Activated T-helper 1 cell treated with Interleukin-2 at 50 U/mL for 16 hours (primary cell): ENCODE results near the gene GLYATL3.

Experiments used
- DNase-seq: peaks from one replicate; pipeline ENCODE4 v3.0.0-alpha.2; 2020; ENCODE audit warnings: low read depth

The GLYATL3 gene

DNA sequence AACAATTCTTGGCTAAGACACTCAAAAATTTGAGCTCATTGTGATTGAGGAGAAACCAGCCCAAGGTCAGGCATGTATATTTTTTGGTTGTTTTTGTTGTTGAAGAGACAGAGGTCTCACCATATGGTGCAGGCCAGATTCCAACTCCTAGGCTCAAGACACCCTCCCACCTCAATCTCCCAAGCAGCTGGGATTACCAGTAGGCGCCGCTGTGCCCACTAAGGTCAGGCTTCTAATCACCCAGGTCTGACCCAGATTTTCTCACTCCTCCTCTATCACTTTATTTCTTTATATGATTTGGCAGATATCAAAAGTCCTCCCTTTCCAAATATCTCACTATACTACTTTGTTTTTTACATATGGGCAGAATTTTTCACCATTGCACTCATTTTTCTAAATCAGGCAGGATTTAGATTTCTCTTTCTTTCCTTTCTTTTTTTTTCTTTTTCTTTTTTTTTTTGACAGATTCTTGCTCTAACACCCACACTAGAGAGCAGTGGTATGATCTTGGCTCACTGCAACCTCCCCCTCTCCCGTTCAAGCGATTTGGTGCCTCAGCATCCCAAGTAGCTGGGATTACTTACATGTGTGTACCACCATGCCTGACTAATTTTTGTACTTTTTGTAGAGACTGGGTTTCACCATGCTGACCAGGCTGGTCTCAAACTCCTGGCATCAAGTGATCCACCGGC lies 49.0 kb downstream of the GLYATL3 start:
- DNase-seq = no peak

- no peak for DNase-seq
These were observed 50.2 kb downstream of the GLYATL3 start for GRCh38 chr6:49549691-49550491.

- DNase-seq = no peak
These were observed 50.9 kb downstream of the GLYATL3 start, which contains the start of gene C6orf141 for GRCh38 chr6:49550492-49551077. Gene C6orf141 (plus strand): TSS chr6:49550668. CDS start chr6:49550793, 125 bp downstream.

- DNase-seq = no peak
These were observed 51.5 kb downstream of the GLYATL3 start for GRCh38 chr6:49551078-49551865.

DNA sequence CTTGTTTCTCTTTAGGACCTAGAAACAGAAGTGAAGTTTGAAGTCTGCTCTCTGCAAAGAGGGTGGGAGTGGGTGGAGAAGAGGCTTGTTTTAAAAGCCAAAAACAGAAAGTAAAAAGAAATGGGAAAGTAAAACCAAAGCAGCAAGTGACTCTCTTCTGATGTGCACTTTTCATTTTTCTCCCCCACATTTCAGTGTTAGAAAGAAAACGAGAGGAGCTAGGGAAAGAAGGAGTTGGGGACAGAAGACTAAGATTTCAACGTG lies 52.1 kb downstream of the GLYATL3 start:
- DNase-seq = no peak

DNA sequence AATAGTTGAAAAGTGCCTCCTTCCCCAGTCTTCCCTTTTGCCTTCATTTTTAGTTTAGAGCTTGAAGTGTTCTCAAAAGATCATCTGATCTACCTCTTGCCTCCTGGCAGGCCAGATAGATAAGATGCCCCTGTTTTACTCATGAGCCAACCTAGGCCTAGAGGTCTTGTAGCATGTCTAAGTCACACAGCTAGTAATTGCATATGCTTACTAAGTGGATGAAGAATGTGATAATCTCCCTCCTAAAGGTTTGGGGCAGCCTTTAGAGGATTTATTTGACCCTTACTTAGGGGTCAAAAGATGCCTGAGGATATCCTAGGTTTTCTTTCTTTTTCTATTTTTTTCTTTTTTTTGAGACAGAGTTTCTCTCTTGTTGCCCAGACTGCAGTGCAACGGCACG lies 52.9 kb downstream of the GLYATL3 start:
- no peak for DNase-seq

- DNase-seq = no peak
These were observed 53.7 kb downstream of the GLYATL3 start for GRCh38 chr6:49553384-49553783.

- no peak for DNase-seq
These were observed 56.2 kb downstream of the GLYATL3 start for GRCh38 chr6:49555951-49556350.

DNA sequence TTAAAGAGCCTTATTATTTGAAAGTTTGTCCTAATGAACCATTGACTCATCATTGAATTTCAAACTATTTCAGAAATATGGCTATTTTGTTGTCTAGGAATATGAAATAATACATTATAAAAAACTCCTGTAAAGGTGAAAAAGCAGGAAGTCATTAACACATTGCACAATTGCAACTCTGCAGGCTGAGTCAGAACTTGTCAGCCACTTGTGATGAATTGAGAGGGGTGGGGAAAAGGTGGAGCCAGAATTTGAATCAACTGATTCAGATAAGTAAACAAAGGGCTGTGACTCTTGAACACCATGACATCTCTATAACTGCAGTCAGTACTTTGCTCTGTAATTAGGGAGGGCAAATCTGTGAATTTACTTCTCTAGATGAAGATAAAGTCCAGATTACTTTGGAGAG lies 56.7 kb downstream of the GLYATL3 start:
- no peak for DNase-seq

- no peak for DNase-seq
These were observed 57.5 kb downstream of the GLYATL3 start for GRCh38 chr6:49557177-49557576.

DNA sequence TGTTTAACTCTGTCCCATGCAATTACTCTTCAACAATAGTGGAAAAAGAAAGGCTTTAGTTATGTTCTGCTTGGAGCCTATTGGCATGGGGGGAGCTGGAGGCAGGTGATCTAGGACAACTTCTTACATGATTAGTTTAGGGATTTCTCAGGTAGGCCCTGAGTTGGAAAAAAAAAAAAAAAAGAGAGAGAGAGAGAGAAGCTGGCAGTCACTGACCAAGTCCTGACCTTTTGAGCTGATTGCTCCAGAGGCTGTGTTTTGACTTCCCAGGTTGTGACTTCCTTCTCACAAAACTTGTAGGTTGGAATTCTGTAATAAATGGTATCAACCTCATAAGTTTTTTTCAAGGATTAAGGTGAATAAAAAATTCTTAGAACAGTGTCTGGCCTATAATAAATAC lies 58.5 kb downstream of the GLYATL3 start:
- DNase-seq = no peak

DNA sequence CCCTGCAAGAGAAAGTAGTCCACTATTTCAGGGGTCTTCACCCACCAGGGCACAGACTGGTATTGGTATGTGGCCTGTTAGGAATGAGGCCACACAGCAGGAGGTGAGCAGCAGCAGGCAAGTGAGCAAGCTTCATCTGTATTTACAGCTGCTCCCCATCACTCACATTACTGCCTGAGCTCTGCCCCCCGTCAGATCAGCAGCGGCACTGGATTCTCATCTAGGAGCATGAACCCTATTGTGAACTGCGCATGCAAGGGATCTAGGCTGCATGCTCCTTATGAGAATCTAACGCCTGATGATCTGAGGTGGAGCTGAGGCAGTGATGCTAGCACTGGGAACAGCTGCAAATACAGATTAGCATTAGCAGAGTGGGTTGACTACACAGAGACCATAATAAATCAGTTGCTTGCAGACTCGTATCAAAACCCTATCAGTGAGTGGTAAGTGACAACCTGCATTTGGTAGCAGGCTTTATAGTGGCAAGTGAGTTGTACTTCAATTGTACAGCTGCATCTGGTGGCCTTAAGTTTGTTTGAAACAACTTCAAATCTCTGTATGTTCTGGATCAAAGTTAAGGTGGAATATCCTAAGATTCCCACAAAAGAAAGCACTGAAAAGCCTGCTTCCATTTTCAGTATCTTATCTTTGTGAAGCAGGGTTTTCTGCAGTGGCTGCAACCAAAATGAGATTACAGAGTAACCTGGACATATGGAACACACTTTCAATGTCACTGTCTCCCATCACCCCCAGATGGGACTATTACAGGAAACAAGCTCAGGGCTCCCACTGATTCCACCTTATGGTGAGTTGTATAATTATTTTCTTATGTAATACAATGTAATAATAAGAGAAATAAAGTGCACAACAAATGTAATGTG lies 63.5 kb downstream of the GLYATL3 start:
- no peak for DNase-seq

DNA sequence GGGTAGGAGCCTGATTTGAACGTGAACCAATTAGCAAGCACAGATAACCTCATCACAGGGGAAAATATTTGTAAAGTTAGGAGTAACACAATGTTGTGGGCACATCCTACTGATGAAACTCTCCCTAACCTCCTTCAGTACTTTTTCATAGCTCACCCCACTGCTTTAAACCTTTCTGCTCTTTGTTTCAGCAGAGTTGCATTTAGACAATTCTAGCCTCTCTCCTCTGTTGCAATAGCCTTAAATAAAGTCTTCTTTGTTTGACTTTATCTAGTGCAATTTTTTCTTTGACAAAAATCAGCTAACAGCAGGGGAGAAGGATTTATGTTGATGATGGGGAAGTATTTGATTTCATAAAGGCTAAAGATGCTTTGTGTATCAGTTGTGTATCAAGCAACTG lies 64.8 kb downstream of the GLYATL3 start:
- no peak for DNase-seq

DNA sequence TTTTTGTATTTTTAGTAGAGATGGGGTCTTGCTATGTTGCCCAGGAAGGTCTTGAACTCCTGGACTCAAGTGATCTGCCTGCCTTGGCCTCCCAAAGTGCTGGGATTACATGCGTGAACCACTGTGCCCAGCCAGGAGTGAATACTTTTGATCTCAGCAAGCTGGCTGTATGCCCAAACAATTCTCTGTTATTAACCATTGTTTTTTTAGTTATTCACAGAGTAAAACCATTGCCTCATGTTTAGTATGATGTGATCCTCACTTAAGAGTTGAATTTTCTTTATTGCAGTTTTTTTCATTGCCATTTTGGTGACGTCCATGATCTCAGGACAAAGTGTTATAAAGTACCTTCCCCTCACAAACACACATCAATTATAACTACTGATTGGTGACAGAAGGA lies 65.5 kb downstream of the GLYATL3 start:
- DNase-seq = no peak

GRCh38 chr6:49565855-49566254 lies 66.1 kb downstream of the GLYATL3 start:
- DNase-seq = no peak

GRCh38 chr6:49570474-49571079 lies 70.9 kb downstream of the GLYATL3 start:
- DNase-seq = no peak

DNA sequence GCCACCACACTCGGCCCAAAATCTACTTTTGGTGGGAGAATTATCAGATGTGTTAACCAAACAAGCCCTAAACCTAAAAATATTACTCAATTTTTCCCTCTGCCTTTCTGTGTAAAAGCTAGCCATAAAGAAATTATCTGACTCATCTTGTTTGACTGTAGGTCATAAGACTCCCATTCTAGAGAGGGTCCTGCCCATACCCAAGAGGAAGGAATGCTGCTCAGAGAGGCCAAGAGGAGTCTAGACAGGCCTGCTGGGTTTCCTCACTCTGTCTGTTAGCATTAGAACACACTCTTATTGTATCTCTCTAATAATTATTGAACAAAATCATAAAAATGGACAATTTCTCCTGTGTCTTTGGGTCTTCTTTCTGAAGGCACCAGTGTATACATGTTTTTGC lies 76.9 kb downstream of the GLYATL3 start:
- DNase-seq = no peak
